ENCODE measurements around the gene AKT1. TPM values are rescaled to one million over a fixed set of nuclear protein-coding genes. Genes with fewer than 3 reads are reported as not detected.
A peak's percentile ranks its signal among the peaks of the same experiment; 100 is the strongest.
"Not testable (repeated sequence)": the region's sequence is repeated elsewhere in the genome, so short reads cannot be mapped to it uniquely, and the experiment has no call there.

The AKT1 gene
- total RNA-seq, 1 experiment from 2014 or later: 83.3 TPM

DNA sequence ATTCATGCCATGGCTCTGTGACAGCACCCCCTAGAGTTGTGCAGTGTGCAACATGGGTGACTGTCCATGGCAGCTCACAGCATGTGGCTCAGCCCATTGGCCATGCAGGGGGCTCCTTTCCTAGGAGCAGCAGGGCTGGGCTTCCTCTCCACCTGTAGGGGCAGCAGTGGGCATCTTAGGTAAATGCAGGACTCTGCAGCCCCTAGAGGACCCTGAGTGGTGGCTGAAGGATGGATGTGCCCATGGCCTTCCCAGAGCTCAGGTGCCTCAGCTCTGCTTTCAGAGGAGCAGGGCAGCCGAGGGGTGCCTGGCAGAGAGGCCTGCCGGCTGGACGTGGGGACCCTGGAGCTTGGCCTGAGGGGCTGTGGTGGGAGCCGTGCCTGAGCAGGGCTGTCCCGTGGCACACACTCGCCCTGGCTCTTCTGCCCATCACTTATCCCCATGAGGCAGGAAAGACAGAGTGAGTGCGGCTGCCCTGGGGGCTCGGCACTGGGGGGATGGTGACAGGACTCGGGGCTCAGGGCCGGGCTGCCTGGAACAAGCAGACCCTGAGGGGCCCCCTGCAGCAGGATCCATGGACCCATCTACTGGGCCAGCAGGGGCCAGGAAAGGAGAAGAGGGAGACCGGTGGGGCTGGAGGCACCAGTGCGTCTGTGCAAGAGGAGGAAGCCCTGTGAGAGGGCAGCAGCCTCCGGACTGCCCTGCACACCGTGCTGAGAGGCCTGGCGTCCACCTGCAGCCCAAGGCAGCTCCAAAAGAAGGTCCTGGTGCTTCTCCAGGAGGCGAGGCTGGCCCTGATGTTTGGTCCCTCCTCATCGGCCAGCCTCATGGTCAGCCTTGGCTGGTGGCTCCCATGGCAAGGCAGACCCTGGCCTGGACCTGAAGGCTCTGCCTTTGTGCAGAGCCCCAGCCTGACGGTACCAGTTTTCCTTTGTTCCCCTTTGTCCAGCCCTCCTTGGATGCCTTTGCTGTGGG is 63.9 kb downstream of the AKT1 start:
- no peak overlapping the region for H3K4me3 Mint-ChIP-seq (ENCODE audit: unreplicated experiment)
- TF ChIP-seq, protein P1, sequence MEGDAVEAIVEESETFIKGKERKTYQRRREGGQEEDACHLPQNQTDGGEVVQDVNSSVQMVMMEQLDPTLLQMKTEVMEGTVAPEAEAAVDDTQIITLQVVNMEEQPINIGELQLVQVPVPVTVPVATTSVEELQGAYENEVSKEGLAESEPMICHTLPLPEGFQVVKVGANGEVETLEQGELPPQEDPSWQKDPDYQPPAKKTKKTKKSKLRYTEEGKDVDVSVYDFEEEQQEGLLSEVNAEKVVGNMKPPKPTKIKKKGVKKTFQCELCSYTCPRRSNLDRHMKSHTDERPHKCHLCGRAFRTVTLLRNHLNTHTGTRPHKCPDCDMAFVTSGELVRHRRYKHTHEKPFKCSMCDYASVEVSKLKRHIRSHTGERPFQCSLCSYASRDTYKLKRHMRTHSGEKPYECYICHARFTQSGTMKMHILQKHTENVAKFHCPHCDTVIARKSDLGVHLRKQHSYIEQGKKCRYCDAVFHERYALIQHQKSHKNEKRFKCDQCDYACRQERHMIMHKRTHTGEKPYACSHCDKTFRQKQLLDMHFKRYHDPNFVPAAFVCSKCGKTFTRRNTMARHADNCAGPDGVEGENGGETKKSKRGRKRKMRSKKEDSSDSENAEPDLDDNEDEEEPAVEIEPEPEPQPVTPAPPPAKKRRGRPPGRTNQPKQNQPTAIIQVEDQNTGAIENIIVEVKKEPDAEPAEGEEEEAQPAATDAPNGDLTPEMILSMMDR (IDR thresholded peaks at IDR 0.05; ENCODE audit: unreplicated experiment): peak; percentile 21
- H3K9me3 Mint-ChIP-seq (ENCODE audit: unreplicated experiment): no peaks in the 10 kb centered on the region
- ChIA-PET POLR2A (interaction anchor here (0.6 to 4.7 kb wide), 3 partner anchors 16 to 355 kb away, joined by 3 to 24 read pairs (median 4); partner anchors contain the start of gene SIVA1), CTCF (interaction anchor here (0.5 to 1.6 kb wide), 5 partner anchors 8 to 359 kb away, joined by 3 to 5 read pairs (median 4); no protein-coding TSS in a partner anchor)
- H3K27me3 Mint-ChIP-seq (ENCODE audit: insufficient read depth, unreplicated experiment): no peaks in the 10 kb centered on the region
- peaks cover 20% of the 10 kb centered on the region for H3K4me1 Mint-ChIP-seq (ENCODE audit: insufficient read depth, unreplicated experiment)
- H3K27ac Mint-ChIP-seq (ENCODE audit: low read depth, unreplicated experiment): peak overlapping the region; percentile 78
- intact Hi-C loops (cut with micrococcal nuclease): loop anchor here (2.0 kb wide), 1 partner anchor 21 kb away; the partner anchor contains the start of gene SIVA1
- H3K36me3 Mint-ChIP-seq (ENCODE audit: insufficient read depth, unreplicated experiment): peaks cover 17% of the 10 kb centered on the region
- DNase-seq (ENCODE audit: unreplicated experiment): no peak
- BruUV-seq (replicated peaks): no TSS peak

GRCh38 chr14:104730487-104730886 is 65.1 kb downstream of the AKT1 start:
- H3K36me3 Mint-ChIP-seq (ENCODE audit: insufficient read depth, unreplicated experiment): peaks cover 17% of the 10 kb centered on the region
- peaks cover 9% of the 10 kb centered on the region for H3K4me1 Mint-ChIP-seq (ENCODE audit: insufficient read depth, unreplicated experiment)
- no peaks in the 10 kb centered on the region for H3K27me3 Mint-ChIP-seq (ENCODE audit: insufficient read depth, unreplicated experiment)
- CTCF ChIA-PET: no interaction called here
- H3K27ac Mint-ChIP-seq (ENCODE audit: low read depth, unreplicated experiment): no peak overlapping the region
- POLR2A ChIA-PET: interaction anchor here (4.7 kb wide), 1 partner anchor 18 kb away, joined by 24 read pairs; no protein-coding TSS in a partner anchor
- DNase-seq (ENCODE audit: unreplicated experiment): no peak
- intact Hi-C loops (cut with micrococcal nuclease): no loop called here
- TF ChIP-seq, protein P1 (IDR thresholded peaks at IDR 0.05; ENCODE audit: unreplicated experiment): no peak
- BruUV-seq (replicated peaks): no TSS peak
- H3K4me3 Mint-ChIP-seq (ENCODE audit: unreplicated experiment): no peak overlapping the region
- no peaks in the 10 kb centered on the region for H3K9me3 Mint-ChIP-seq (ENCODE audit: unreplicated experiment)

GRCh38 chr14:104729835-104730181 is 65.7 kb downstream of the AKT1 start:
- POLR2A ChIA-PET: no interaction called here
- BruUV-seq (replicated peaks): no TSS peak

GRCh38 chr14:104729176-104729834 is 66.2 kb downstream of the AKT1 start:
- H3K27ac Mint-ChIP-seq (ENCODE audit: low read depth, unreplicated experiment); H3K4me3 Mint-ChIP-seq (ENCODE audit: unreplicated experiment); H3K27me3 Mint-ChIP-seq (ENCODE audit: insufficient read depth, unreplicated experiment); H3K4me1 Mint-ChIP-seq (ENCODE audit: insufficient read depth, unreplicated experiment); BruUV-seq (replicated peaks); intact Hi-C loops (cut with micrococcal nuclease); H3K9me3 Mint-ChIP-seq (ENCODE audit: unreplicated experiment); DNase-seq (ENCODE audit: unreplicated experiment): not testable (repeated sequence)
- ChIA-PET POLR2A (interaction anchor here (0.9 kb wide), 1 partner anchor 20 kb away, joined by 3 read pairs; no protein-coding TSS in a partner anchor), CTCF (interaction anchor here (0.6 to 0.9 kb wide), 2 partner anchors 19 to 656 kb away, joined by 3 read pairs; no protein-coding TSS in a partner anchor)
- peaks cover 17% of the 10 kb centered on the region for H3K36me3 Mint-ChIP-seq (ENCODE audit: insufficient read depth, unreplicated experiment)

More at GRCh38 chr14:104729835-104730181, 65.7 kb downstream of the AKT1 start:
- TF ChIP-seq, protein P1 (IDR thresholded peaks at IDR 0.05; ENCODE audit: unreplicated experiment): no peak
- no peaks in the 10 kb centered on the region for H3K27me3 Mint-ChIP-seq (ENCODE audit: insufficient read depth, unreplicated experiment)
- no peaks in the 10 kb centered on the region for H3K9me3 Mint-ChIP-seq (ENCODE audit: unreplicated experiment)
- H3K4me1 Mint-ChIP-seq (ENCODE audit: insufficient read depth, unreplicated experiment): peaks cover 7% of the 10 kb centered on the region
- intact Hi-C loops (cut with micrococcal nuclease): no loop called here
- H3K4me3 Mint-ChIP-seq (ENCODE audit: unreplicated experiment): no peak overlapping the region
- H3K36me3 Mint-ChIP-seq (ENCODE audit: insufficient read depth, unreplicated experiment): peaks cover 17% of the 10 kb centered on the region
- CTCF ChIA-PET: interaction anchor here (0.9 kb wide), 1 partner anchor 19 kb away, joined by 3 read pairs; no protein-coding TSS in a partner anchor
- no peak overlapping the region for H3K27ac Mint-ChIP-seq (ENCODE audit: low read depth, unreplicated experiment)
- DNase-seq (ENCODE audit: unreplicated experiment): no peak

All from MCF 10A (cell line).